GM10266 (cell line): ENCODE data around the gene SNAP29.
"Not testable (repeated sequence)": the region's sequence is repeated elsewhere in the genome, so short reads cannot be mapped to it uniquely, and the experiment has no call there.

Source experiments
- DNase-seq: peaks from one replicate; pipeline ENCODE4 v3.0.0; 2012; ENCODE audit errors: extremely low spot score
- TF ChIP-seq, protein P1 (sequence below): IDR thresholded peaks from 2 replicates; pipeline ENCODE4 v1.5.1; 2012; ENCODE audit warnings: mild to moderate bottlenecking, low read depth; ENCODE audit not compliant: control insufficient read depth, insufficient read depth; ENCODE audit errors: missing control alignments

Gene SNAP29

GRCh38 chr22:20937031-20937793 lies 78.4 kb downstream of the SNAP29 start:
- TF ChIP-seq, protein P1, sequence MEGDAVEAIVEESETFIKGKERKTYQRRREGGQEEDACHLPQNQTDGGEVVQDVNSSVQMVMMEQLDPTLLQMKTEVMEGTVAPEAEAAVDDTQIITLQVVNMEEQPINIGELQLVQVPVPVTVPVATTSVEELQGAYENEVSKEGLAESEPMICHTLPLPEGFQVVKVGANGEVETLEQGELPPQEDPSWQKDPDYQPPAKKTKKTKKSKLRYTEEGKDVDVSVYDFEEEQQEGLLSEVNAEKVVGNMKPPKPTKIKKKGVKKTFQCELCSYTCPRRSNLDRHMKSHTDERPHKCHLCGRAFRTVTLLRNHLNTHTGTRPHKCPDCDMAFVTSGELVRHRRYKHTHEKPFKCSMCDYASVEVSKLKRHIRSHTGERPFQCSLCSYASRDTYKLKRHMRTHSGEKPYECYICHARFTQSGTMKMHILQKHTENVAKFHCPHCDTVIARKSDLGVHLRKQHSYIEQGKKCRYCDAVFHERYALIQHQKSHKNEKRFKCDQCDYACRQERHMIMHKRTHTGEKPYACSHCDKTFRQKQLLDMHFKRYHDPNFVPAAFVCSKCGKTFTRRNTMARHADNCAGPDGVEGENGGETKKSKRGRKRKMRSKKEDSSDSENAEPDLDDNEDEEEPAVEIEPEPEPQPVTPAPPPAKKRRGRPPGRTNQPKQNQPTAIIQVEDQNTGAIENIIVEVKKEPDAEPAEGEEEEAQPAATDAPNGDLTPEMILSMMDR = no peak
- no peak for DNase-seq

DNA sequence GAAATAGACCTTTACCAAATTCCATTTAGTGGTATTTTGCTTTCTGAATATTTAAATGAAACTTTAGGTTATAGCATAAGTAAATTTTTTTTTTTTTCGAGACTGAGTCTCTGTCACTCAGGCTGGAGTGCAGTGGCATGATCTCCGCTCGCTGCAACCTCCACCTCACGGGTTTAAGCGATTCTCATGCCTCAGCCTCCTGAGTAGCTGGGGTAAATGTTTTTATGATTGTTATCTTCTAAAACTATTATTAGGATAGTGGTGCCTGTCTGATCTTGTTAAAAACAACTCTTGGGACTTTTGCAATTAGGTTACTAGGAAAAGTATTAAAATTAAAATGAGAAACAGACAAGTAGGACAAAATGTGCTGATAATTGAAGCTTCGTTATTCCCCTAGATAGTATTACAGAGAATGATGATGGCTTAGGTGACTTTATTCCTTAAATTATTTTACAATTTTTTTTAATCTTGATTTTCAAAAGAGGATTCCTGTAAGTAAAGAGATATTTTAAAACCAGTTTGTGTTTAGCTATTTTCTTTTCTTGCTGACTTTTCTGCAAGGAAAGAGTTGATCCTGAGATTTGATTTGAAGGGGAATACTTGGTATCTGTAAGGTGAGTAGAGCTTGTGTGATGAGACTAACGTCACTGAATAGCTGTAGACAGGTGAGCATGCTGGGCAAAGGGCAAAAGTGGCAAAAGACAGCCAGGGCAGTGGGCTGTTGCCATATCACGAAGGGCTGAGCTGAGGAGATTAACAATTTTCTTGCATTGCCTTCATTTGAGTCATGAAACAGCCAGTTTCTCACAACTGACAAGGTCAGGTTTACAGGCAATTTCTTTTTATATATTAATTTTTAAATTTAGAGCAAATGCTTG lies 79.2 kb downstream of the SNAP29 start:
- DNase-seq = no peak
- TF ChIP-seq, protein P1 = no peak

GRCh38 chr22:20939457-20940185 lies 80.8 kb downstream of the SNAP29 start:
- DNase-seq = not testable (repeated sequence)

GRCh38 chr22:20940186-20940651 lies 81.4 kb downstream of the SNAP29 start:
- no peak for DNase-seq
- TF ChIP-seq, protein P1 = no peak
